GM18868 (cell line): ENCODE results near the gene HM13.
"Not testable (repeated sequence)": the region's sequence is repeated elsewhere in the genome, so short reads cannot be mapped to it uniquely, and the experiment has no call there.

Source experiments
- ATAC-seq: cut with Tn5 transposase; IDR thresholded peaks from one replicate; pipeline ENCODE4 v1.9.1; 2021; ENCODE audit warnings: mild to moderate bottlenecking, moderate library complexity; ENCODE audit not compliant: unreplicated experiment

The HM13 gene

DNA sequence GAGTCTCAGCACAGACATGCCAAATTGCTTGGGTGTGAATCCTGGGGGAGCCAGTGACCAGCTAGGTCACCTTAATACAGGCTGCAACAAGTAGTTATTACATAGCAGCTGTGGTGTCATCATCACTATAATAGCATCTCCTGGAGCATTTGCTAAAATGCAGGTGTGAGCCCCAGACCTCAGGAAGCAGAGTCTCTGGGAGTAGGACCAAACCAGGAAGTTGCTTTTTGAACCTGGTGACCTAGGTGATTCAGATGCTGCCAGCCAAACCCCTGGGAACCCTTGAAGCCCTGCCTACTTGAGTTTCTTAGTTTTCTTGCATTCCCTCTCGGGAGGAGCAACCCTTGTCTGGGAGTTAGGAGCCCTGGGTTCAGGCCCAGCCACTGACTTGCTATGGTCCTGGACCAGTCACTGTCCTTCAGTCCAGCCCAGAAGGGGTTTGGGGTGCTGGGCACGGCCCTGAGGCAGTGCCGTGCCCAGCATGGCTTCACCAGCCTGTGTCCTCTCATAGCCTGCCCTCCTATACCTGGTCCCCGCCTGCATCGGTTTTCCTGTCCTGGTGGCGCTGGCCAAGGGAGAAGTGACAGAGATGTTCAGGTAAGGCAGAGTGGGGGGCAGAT lies 51.6 kb downstream of the HM13 start:
- ATAC-seq, result no peak

- no peak for ATAC-seq
Measured at GRCh38 chr20:31566319-31566657, 52.0 kb downstream of the HM13 start.

DNA sequence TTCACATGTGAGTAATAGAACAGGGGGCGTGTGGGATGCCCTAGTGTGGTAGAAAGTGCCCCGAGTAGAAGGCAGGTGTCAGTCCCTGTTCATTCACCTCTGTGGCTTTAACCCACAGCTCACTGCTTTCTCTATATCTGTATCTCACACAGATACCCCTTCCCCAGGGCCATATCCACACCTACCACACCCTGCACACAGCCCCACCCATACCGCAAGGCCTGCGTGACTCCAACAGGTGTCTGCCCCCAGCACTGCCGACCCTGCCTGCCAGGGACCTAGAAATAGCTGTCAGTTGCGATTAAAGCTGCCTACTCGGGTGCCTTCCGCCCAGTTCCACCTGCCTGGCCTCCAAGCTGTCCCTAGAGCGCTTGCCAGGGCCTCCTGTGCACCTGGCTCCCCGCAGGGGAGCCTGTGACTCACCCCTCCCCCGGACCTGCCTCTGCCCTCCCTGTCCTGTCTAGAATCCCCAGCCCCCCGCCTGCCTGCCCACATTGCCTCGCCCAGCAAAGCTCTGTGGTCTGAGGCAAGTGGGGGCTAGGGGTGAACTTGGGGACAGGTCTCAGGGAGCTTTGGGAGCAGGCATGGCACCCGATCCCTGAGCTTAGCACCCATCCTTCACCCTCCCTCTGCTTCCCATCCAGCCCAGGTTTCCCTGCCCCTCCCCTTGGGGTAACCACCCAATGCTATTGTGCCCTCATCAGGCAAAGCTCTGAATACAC lies 52.6 kb downstream of the HM13 start:
- no peak for ATAC-seq

- ATAC-seq, result no peak
Measured at GRCh38 chr20:31567380-31567720, 53.1 kb downstream of the HM13 start.

GRCh38 chr20:31568041-31568731 lies 53.9 kb downstream of the HM13 start:
- ATAC-seq, result no peak

- ATAC-seq, result no peak
Measured at GRCh38 chr20:31568773-31569162, 54.5 kb downstream of the HM13 start.

DNA sequence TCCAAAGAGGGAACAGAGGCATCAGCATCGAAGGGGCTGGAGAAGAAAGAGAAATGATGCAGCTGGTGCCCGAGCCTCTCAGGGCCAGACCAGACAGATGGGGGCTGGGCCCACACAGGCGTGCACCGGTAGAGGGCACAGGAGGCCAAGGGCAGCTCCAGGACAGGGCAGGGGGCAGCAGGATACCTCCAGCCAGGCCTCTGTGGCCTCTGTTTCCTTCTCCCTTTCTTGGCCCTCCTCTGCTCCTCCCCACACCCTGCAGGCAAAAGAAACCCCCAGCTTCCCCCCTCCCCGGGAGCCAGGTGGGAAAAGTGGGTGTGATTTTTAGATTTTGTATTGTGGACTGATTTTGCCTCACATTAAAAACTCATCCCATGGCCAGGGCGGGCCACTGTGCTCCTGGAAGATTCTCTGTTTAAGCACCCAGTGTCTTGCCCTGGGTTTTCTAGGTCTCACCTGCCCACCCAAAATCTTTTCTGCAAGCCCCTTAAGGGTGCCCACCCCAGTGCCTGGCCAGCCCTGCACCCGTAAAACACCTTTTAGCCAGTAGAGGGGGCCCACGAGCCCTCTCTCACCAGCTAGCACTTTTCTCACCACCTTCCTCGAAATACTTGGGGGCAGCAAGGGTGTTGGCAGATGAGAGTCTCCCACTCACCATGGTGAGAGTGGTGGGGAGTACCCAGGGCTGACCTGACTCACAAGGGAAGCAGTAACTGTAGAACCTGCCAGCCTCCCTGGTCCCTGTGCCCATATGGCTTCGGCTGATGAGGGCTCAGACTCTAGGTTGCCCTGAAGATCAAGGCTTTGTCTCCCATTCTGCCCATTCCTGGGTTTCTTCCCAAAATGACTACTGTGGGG lies 55.1 kb downstream of the HM13 start:
- ATAC-seq, result no peak

DNA sequence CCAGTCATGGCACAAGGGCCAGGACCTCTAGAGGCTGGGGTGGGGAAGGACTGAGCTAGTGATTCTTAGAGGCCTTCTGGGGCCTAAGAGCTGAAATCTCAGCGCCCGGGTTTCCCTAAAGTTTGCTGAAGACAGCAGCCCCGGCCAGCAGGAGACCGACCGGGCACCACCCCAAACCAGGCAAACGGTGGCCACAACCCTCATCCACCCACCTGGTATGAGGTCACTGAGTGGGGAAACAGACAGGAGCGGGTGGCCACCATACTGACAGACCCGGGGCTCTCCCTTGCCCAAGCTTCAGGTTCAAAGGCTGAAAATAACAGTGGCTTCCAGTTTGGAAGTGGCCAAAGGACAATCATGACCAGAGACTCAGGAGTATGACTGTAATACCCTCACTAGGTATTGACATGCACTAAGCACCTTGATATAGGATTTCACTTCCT lies 55.8 kb downstream of the HM13 start:
- no peak for ATAC-seq

DNA sequence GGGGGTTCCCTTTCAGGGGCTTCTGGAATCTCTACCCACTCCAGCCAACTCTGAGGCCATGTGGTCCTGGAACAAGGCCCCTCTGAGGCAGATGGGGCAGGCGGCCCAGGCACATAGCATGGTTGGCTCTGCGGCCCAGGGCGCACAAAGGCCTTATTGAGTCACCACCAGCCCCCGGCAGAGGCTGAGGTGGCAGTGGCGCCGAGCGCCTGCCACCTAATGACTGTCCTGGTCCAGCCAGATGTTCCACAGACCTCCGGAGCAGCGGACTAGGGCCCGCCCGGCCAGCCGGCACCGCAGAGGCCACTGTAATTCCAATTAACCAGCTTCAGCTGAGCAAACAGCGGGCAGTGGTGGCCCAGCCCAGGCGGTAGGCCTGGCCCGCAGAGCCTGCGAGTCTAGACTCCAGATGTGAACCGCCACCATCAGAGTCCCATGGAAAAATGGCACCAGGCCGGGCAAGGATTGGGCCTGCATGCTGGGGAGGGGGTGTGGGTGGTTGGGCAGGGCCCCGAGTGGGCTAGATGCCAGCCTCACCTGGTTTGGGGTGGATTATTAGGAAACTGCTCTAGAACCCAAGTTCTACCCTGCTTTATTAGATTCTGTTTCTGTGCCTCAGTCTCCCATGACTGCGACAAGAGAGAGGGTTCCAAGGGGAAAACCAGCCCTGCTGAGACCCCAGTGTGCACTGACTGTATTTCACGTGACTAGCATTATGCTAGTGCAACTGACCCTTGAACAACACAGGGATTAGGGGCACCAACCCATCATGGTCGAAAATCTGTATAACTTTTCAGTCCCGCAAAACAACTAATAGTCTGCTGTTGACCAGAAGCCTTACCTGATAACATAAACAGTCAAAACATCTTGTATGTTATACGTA lies 56.7 kb downstream of the HM13 start:
- no peak for ATAC-seq

- peak; percentile 2 for ATAC-seq
Measured at GRCh38 chr20:31572042-31572700, 57.9 kb downstream of the HM13 start.

GRCh38 chr20:31572701-31573554 lies 58.7 kb downstream of the HM13 start:
- ATAC-seq, result peak; percentile 92

- peak; percentile 1 for ATAC-seq
Measured at GRCh38 chr20:31573555-31574321, 59.5 kb downstream of the HM13 start.

DNA sequence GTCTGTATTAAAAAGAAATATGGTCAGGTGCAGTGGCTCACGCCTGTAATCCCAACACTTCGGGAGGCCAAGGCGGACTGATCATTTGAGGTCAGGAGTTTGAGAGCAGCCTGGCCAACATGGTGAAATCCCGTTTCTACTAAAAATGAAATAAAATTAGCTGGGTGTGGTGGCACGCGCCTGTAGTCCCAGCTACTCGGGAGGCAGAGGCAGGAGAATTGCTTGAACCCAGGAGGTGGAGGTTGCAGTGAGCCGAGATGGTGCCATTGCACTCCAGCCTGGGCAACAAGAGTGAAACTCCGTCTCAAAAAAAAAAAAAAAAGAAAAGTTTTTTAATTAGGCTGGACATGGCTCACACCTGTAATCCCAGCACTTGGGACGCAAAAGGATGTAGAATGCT lies 60.7 kb downstream of the HM13 start:
- not testable (repeated sequence) for ATAC-seq

GRCh38 chr20:31576751-31577150 lies 62.5 kb downstream of the HM13 start:
- no peak for ATAC-seq

DNA sequence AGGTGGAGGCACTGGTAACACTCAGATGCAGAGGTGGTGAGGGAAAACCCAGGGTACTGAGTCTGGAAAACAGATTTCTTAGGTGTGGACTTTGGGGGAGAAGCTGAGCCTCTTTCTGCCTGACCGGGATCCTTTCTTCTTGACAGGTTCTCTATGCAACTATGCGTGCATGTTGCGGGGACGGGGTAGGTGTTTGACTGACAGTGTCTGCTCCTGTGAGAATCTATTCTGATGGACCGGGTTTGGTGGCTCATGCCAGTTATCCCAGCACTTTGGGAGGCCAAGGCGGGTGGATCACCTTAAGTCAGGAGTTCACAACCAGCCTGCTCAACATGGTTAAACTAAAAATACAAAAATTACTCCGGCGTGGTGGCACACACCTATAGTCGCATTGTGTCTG lies 63.0 kb downstream of the HM13 start:
- no peak for ATAC-seq

GRCh38 chr20:31578448-31579138 lies 64.4 kb downstream of the HM13 start:
- ATAC-seq, result no peak

DNA sequence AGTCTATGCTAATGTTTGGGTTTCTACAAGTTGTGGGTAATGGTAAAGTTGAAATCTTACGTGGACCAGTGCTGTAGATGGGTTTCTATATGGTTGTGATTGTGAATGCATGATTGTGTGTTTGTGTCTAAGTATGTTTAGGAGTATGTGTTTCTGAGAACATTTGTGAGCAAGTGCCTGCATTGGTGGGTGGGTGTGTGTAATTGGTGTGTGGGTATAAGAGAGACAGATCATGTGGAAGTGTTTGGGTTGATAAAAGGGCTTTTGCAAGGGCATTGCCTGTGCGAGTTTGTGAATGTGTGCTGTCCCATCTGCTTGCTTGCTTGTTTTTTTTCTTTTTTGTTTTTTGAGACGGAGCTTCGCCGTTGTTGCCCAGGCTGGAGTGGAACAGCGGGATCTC lies 65.0 kb downstream of the HM13 start:
- no peak for ATAC-seq
